ENCODE results near the gene LRP1. TPM values are rescaled to one million over a fixed set of nuclear protein-coding genes. Genes with fewer than 3 reads are reported as not detected.

Gene LRP1
- total RNA-seq, 2 experiments from 2014 or later = 1.8 to 2.7 TPM

DNA sequence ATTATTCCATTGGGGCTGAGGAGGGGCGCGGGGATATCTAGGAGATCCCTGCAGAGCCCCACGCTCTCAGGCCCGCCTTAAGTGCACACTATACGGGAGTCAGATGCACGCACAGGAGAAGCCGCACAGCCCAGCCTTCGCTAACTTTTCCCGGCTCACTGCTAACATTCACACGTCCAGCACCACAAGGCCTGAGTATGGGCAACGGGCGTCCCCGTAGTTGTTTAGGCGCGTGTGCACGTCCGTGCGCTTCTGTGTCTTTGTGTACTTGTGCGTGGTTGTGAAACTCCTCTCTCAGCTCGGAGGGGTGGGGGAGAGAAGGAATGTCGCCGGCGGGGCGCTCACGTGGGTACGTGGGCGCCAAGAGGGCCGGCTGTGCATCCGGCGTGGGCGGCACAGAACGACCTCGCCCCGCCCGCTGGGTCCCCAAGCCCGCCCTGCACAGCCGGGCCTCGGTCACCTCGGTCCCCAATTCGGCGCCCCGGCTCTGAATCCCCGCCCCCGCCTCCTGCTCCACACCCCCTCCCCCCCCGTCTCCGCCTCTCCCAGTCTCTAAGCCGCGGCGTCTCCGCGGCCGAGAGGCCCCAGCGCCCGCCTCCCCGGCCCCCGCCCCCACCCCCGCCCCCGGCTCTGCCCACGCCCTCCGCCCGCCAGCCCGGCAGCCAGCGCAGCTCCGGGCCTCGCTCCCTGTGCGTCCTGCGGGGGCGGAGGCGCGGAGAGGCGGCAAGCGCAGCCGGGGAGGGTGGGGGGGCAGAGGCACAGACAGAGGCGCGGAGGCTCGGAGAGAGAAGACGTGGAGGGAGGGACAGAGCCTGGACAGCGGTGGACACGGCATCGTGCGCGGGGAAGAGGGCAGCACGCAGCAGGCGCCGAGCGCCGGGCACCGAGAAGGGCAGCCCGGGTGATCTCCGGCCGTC lies 39.7 kb upstream of the LRP1 start, which contains the start of gene NAB2:
TSS of gene NAB2 (plus strand) at position 761 of the 917 bp plus-strand sequence. CDS start 158 bp downstream, outside the sequence.
- ChIA-PET POLR2A (interaction anchor here (1.2 to 2.1 kb wide), 7 partner anchors 10 to 400 kb away, joined by 3 to 12 read pairs (median 5); partner anchors contain the start of genes NEMP1, PTGES3 and STAT6), CTCF (interaction anchor here (0.5 to 24.0 kb wide), 8 partner anchors 17 to 138 kb away, joined by 3 to 411 read pairs (median 3); partner anchors contain the start of genes NEMP1 and STAT6)
- Mint-ChIP-seq H3K9me3 (ENCODE audit: low read depth) (no peaks in the 10 kb centered on the region), H3K27me3 (no peaks in the 10 kb centered on the region), H3K36me3 (ENCODE audit: low read depth) (peaks cover 45% of the 10 kb centered on the region), H3K4me3 (peak within 1 kb of the TSS; percentile 93), H3K27ac (peak within 1 kb of the TSS; percentile 95), H3K4me1 (peaks cover 62% of the 10 kb centered on the region)
- intact Hi-C loops (cut with DNase I, micrococcal nuclease) = loop anchor here (1.0 to 10.0 kb wide), 14 partner anchors 10 to 1154 kb away; partner anchors contain the start of genes RPL41 (in 2 of the 2), ZC3H10 (in 2 of the 2), ARHGAP9 (in 1 of the 2) and DGKA (in 1 of the 2)
- DNase-seq (peak; percentile 95), ATAC-seq (peak; percentile 49)

DNA sequence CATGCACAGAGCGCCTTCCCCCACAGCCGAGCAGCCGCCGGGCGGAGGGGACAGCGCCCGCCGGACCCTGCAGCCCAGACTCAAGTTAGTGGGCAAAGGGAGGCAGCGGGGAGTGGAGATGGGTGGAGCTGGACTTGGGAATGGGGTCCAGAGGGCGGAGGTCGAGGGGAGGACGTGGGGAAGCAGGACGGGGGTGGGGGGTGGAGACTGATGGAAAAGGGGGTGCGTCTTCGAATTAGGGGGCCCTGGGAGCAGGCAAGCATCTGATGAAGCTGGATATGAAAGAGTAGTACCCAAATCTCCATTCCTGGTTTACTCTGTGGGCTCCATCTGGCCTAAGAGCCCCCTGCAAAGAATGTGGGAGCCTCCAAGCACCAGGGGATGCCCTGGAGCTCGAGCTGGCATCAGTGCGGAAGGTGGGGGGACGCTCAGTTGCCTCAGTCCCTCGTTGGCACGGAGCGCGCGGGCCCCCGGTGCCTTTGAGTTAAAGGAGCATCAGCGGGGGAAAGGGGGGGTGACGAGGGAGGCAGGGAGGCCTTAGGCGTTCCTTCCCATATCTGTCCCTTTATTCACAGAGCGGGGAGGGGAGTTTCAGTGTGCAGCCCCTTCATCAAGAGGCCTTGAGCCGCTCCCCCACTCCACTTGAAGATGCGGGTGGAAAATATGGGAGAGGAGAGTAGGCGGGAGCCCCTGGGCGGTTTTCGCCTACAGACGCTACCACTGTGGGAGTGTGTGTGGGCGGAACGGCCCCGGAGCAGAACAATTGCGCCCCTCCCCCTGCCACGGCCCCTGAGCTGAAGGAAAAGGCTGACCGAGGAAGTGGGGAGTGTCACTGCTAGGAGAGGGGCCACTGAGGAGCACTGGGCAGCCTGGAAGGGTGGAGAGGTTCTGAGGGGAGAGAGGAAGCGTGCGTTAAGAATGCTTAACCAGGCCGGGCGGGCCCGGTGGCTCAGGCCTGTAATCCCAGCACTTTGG lies 38.7 kb upstream of the LRP1 start:
- intact Hi-C loops (cut with DNase I, micrococcal nuclease) = loop anchor here (5.0 to 10.0 kb wide), 9 partner anchors 343 to 1155 kb away; partner anchors contain the start of genes RPL41 (in 2 of the 2), ZC3H10 (in 2 of the 2), ARHGAP9 (in 1 of the 2) and DGKA (in 1 of the 2)
- Mint-ChIP-seq H3K36me3 (ENCODE audit: low read depth) (peaks cover 48% of the 10 kb centered on the region), H3K27ac (peak overlapping the region; percentile 93), H3K4me1 (peaks cover 66% of the 10 kb centered on the region), H3K9me3 (ENCODE audit: low read depth) (no peaks in the 10 kb centered on the region), H3K27me3 (no peaks in the 10 kb centered on the region), H3K4me3 (peak overlapping the region; percentile 93)
- ATAC-seq = no peak
- CTCF ChIA-PET = interaction anchor here (0.6 to 24.0 kb wide), 6 partner anchors 9 to 135 kb away, joined by 3 to 411 read pairs (median 4); partner anchors contain the start of genes NEMP1 and STAT6
- POLR2A ChIA-PET = interaction anchor here (0.6 to 1.8 kb wide), 5 partner anchors 11 to 401 kb away, joined by 3 to 6 read pairs (median 5); partner anchors contain the start of genes NEMP1, PTGES3 and STAT6
- DNase-seq = peak; percentile 65

DNA sequence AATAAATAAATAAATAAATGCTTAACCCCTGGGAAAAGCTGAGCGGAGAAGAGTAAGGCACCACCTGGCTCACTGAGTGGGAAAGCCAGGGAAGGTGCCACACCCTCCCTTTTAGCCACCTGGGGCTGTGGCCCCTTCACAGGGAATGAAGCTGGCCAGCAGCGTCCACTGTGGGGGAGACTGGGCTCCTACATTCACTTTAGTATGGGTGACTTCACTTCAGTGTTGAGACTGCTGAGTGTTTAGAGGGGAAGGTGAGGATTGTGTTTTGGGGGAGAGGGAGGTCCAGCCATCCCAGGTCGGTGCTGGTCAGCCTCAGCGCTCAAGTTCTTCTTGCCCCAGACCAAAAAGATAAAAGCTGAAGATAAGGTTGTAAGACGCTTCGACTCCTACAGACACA lies 37.8 kb upstream of the LRP1 start:
- Mint-ChIP-seq H3K9me3 (ENCODE audit: low read depth) (no peaks in the 10 kb centered on the region), H3K27ac (peak overlapping the region; percentile 71), H3K4me3 (peak overlapping the region; percentile 93), H3K36me3 (ENCODE audit: low read depth) (peaks cover 46% of the 10 kb centered on the region), H3K4me1 (peaks cover 65% of the 10 kb centered on the region), H3K27me3 (no peaks in the 10 kb centered on the region)
- ChIA-PET CTCF (interaction anchor here (0.6 to 24.0 kb wide), 5 partner anchors 14 to 385 kb away, joined by 3 to 411 read pairs (median 4); partner anchors contain the start of genes NEMP1 and STAT6), POLR2A (interaction anchor here (1.0 to 1.7 kb wide), 3 partner anchors 12 to 21 kb away, joined by 4 to 5 read pairs (median 5); partner anchors contain the start of genes NEMP1 and STAT6)
- ATAC-seq = no peak
- no peak for DNase-seq
- intact Hi-C loops (cut with DNase I, micrococcal nuclease) = no loop called here

DNA sequence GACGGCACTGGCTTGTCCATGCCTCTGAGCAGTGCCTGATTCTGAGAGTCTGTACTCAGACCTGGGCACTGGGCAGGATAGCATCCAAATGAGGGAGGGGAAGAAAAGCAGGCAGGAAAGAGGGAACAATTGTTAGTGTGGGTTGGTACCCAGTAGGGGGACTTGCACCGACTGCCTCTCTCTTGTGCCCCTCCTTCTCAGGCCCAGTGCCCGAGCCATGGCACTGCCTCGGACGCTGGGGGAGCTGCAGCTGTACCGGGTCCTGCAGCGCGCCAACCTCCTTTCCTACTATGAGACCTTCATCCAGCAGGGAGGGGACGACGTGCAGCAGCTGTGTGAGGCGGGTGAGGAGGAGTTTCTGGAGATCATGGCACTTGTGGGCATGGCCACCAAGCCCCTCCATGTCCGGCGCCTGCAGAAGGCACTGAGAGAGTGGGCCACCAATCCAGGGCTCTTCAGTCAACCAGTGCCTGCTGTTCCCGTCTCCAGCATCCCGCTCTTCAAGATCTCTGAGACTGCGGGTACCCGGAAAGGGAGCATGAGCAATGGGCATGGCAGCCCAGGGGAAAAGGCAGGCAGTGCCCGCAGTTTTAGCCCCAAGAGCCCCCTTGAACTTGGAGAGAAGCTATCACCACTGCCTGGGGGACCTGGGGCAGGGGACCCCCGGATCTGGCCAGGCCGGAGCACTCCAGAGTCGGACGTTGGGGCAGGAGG lies 37.2 kb upstream of the LRP1 start:
- intact Hi-C loops (cut with DNase I, micrococcal nuclease) = no loop called here
- Mint-ChIP-seq H3K36me3 (ENCODE audit: low read depth) (peaks cover 47% of the 10 kb centered on the region), H3K9me3 (ENCODE audit: low read depth) (no peaks in the 10 kb centered on the region), H3K27ac (peak overlapping the region; percentile 71), H3K4me1 (peaks cover 61% of the 10 kb centered on the region), H3K4me3 (peak overlapping the region; percentile 93), H3K27me3 (no peaks in the 10 kb centered on the region)
- ChIA-PET POLR2A (interaction anchor here (0.7 to 1.6 kb wide), 4 partner anchors 12 to 44 kb away, joined by 4 to 6 read pairs (median 5); partner anchors contain the start of genes NEMP1 and STAT6), CTCF (interaction anchor here (0.6 to 24.0 kb wide), 10 partner anchors 13 to 384 kb away, joined by 3 to 411 read pairs (median 6); partner anchors contain the start of genes NEMP1 and STAT6)
- DNase-seq (no peak), ATAC-seq (no peak)

DNA sequence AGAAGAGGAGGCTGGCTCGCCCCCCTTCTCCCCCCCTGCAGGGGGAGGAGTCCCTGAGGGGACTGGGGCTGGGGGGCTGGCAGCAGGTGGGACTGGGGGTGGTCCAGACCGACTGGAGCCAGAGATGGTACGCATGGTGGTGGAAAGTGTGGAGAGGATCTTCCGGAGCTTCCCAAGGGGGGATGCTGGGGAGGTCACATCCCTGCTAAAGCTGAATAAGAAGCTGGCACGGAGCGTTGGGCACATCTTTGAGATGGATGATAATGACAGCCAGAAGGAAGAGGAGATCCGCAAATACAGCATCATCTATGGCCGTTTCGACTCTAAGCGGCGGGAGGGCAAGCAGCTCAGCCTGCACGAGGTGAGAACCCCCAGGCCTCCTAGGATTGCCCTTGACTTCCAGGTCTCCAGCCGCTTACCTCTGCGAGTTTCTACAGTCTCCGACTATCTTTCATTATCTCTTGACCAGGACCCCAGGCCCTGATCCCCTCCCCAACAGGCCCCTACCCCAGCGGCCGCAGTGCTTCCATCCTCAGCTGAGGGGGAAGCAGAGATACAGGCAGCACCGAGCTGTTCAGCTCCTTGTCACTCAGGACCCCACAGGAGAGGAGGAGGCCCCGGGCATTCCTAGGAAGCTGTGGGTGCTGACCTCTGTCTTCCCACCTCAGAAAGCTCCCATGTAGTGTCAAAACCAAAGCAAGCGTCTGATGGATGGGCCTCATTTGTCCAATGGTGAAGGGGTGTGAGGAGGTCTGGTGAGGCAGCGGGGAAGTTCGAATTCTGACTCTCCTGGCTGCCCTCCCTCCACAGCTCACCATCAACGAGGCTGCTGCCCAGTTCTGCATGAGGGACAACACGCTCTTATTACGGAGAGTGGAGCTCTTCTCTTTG lies 36.4 kb upstream of the LRP1 start:
- Mint-ChIP-seq H3K9me3 (ENCODE audit: low read depth) (no peaks in the 10 kb centered on the region), H3K27me3 (no peaks in the 10 kb centered on the region), H3K4me3 (peak overlapping the region; percentile 93), H3K4me1 (peaks cover 59% of the 10 kb centered on the region), H3K27ac (peak overlapping the region; percentile 55), H3K36me3 (ENCODE audit: low read depth) (peaks cover 55% of the 10 kb centered on the region)
- no peak for DNase-seq
- ChIA-PET POLR2A (interaction anchor here (0.5 to 1.4 kb wide), 6 partner anchors 9 to 45 kb away, joined by 3 to 11 read pairs (median 6); partner anchors contain the start of genes NEMP1 and STAT6), CTCF (interaction anchor here (0.6 to 24.0 kb wide), 16 partner anchors 12 to 198 kb away, joined by 3 to 411 read pairs (median 4); partner anchors contain the start of genes NEMP1 and STAT6)
- ATAC-seq = no peak
- intact Hi-C loops (cut with DNase I, micrococcal nuclease) = no loop called here

DNA sequence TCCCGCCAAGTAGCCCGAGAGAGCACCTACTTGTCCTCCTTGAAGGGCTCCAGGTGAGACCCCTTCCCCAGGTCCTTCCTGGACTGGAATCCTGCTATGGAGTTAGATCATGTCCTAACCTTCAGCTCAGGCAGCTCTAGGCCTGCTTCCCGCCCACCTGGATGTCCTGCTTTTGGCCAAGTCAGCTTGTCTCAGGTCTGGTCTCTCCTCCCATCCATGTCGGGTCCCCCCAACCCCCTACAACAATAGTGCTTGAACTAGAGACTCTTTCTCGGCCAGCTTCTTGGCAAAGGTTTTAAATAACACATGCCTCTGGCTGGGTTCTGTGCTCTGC lies 35.8 kb upstream of the LRP1 start:
- no peak for ATAC-seq

DNA sequence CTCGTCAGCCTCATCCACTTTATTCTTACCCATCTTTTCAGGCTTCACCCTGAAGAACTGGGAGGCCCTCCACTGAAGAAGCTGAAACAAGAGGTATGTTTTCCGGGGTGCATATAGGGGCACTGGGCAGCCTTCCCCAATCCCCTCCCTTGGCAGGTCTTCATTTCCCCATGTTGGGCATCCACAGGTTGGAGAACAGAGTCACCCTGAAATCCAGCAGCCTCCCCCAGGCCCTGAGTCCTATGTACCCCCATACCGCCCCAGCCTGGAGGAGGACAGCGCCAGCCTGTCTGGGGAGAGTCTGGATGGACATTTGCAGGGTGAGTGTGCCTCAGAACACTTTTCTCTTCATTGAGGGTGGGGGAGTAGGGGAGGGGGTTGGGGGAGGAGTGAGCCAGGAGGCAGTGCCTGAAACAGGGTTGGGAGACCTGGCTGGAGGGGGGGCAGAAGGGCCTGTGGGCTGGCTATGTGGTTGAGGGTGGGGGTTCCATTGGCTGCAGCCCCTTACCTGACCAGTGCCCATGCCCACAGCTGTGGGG lies 35.3 kb upstream of the LRP1 start:
- Mint-ChIP-seq H3K4me3 (peak overlapping the region; percentile 93), H3K4me1 (peaks cover 61% of the 10 kb centered on the region), H3K27ac (peak overlapping the region; percentile 88), H3K9me3 (ENCODE audit: low read depth) (no peaks in the 10 kb centered on the region), H3K36me3 (ENCODE audit: low read depth) (peaks cover 63% of the 10 kb centered on the region), H3K27me3 (no peaks in the 10 kb centered on the region)
- ChIA-PET POLR2A (interaction anchor here (0.6 to 1.0 kb wide), 3 partner anchors 10 to 1163 kb away, joined by 3 to 5 read pairs (median 3); no protein-coding TSS in a partner anchor), CTCF (interaction anchor here (0.5 to 24.0 kb wide), 12 partner anchors 15 to 405 kb away, joined by 3 to 411 read pairs (median 3); partner anchors contain the start of genes NEMP1, PTGES3 and STAT6)
- intact Hi-C loops (cut with DNase I, micrococcal nuclease) = loop anchor here (1.0 kb wide), 2 partner anchors 24 to 85 kb away; no protein-coding TSS in a partner anchor
- no peak for ATAC-seq
- no peak for DNase-seq

More for the DNA sequence above, 35.8 kb upstream of the LRP1 start:
- Mint-ChIP-seq H3K36me3 (ENCODE audit: low read depth) (peaks cover 60% of the 10 kb centered on the region), H3K4me3 (peak overlapping the region; percentile 93), H3K4me1 (peaks cover 61% of the 10 kb centered on the region), H3K27me3 (no peaks in the 10 kb centered on the region), H3K27ac (peak overlapping the region; percentile 55), H3K9me3 (ENCODE audit: low read depth) (no peaks in the 10 kb centered on the region)
- ChIA-PET CTCF (interaction anchor here (0.6 to 24.0 kb wide), 12 partner anchors 11 to 93 kb away, joined by 3 to 411 read pairs (median 4); partner anchors contain the start of genes NEMP1 and STAT6), POLR2A (interaction anchor here (0.6 to 1.4 kb wide), 4 partner anchors 10 to 1163 kb away, joined by 3 to 6 read pairs (median 4); partner anchors contain the start of gene NEMP1)
- DNase-seq = no peak
- intact Hi-C loops (cut with DNase I, micrococcal nuclease) = no loop called here

DNA sequence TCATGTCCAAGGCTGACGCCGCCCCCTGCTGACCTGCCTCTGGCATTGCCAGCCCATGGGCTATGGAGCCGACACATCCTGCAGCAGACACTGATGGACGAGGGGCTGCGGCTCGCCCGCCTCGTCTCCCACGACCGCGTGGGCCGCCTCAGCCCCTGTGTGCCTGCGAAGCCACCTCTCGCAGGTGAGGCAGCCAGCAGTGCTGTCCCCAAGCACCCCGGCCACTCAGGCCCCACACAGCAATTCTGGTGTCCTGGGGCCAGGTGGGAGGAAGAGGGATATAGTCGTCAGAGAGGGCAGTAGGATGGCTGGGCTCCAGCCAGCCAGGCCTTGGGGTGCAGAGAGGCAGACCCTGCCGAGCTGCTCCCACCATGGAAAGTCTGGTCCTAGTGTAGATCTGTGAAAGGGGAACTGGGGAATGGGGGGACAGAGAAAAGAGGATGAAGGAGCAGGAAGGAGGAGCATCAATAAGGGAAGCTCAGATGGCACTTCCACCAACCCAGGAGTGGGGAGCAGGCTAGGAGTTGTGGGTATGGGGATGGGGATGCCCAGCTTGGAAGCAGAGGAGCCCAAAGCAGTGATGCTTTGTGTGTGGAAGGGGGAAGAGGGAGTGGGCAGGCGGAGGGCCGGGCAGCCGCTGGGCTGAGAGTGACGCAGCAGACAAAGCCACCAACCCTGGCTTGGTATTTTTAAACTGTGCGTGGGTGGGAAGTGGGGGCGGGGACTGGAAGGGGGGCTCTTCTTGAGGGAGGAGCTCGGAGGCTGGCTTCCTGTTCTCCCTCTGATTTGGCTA lies 34.7 kb upstream of the LRP1 start:
- Mint-ChIP-seq H3K36me3 (ENCODE audit: low read depth) (peaks cover 70% of the 10 kb centered on the region), H3K4me3 (peak overlapping the region; percentile 93), H3K27me3 (no peaks in the 10 kb centered on the region), H3K27ac (peak overlapping the region; percentile 88), H3K9me3 (ENCODE audit: low read depth) (no peaks in the 10 kb centered on the region), H3K4me1 (peaks cover 61% of the 10 kb centered on the region)
- ChIA-PET CTCF (interaction anchor here (0.5 to 24.0 kb wide), 11 partner anchors 10 to 409 kb away, joined by 3 to 411 read pairs (median 3); partner anchors contain the start of genes NEMP1, PTGES3 and STAT6), POLR2A (interaction anchor here (0.5 to 1.1 kb wide), 4 partner anchors 15 to 1164 kb away, joined by 3 to 6 read pairs (median 4); partner anchors contain the start of genes NEMP1 and STAT6)
- ATAC-seq = peak; percentile 45
- intact Hi-C loops (cut with DNase I, micrococcal nuclease) = loop anchor here (1.0 kb wide), 3 partner anchors 17 to 85 kb away; no protein-coding TSS in a partner anchor
- peak; percentile 89 for DNase-seq

Data from activated CD4-positive, alpha-beta T cell treated with anti-CD3 and anti-CD28 coated beads for 36 hours (primary cell).